OCI-LY3 (cell line): ENCODE results near the gene HELZ2.

Source experiments
- EZH2phosphoT487 ChIP-seq: fragments of 200-600 bp; shearing (Covaris generic); IDR thresholded peaks from 2 replicates; pipeline ENCODE4 v1.6.1; 2018; ENCODE audit warnings: antibody characterized with exemption, mixed run types, low read depth
- TF ChIP-seq, protein P1 (sequence below): fragments of 200-600, 300-600 bp; sonication (generic); IDR thresholded peaks from 2 replicates; pipeline ENCODE4 v1.5.1; 2014; ENCODE audit warnings: antibody characterized with exemption, low read length, low read depth

DNA sequence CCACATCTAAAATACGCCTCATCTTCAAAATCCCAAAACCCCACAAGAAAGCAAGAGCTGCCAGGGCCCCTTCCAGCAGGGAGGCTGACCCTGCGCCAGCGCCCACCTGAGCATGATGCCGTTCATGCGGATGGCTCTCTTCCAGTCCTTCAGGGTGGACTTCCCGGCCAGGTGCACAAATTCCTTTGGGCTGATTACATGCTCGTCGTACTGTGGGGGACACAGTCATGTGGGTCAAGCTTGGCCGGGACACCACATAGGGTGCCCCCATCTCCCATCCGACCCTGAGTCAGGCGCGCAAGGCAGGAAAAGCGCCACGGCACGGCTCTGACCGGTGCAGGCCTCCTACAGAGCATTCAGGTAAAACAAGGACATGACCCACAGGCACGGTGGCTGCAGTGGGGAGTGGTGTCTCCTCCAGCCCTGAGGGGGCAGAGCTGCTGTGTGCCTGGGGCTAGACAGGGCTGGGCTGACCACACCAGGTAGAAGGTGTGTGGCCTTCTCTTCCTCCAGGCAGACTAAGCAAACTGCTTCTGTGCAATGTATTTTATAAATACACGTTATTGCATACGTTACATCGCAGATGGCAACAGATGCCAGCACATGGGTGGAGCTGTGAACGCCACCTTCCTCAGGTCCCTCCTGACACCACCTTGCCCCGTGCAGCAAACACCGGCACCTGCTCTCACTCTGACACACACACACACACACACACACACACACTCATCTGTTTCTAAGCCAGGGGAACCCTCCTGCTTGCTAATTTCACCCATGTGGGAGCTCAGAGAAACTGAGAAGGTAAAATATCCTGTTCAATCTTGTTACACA lies 23.8 kb upstream of the HELZ2 start:
- TF ChIP-seq, protein P1, sequence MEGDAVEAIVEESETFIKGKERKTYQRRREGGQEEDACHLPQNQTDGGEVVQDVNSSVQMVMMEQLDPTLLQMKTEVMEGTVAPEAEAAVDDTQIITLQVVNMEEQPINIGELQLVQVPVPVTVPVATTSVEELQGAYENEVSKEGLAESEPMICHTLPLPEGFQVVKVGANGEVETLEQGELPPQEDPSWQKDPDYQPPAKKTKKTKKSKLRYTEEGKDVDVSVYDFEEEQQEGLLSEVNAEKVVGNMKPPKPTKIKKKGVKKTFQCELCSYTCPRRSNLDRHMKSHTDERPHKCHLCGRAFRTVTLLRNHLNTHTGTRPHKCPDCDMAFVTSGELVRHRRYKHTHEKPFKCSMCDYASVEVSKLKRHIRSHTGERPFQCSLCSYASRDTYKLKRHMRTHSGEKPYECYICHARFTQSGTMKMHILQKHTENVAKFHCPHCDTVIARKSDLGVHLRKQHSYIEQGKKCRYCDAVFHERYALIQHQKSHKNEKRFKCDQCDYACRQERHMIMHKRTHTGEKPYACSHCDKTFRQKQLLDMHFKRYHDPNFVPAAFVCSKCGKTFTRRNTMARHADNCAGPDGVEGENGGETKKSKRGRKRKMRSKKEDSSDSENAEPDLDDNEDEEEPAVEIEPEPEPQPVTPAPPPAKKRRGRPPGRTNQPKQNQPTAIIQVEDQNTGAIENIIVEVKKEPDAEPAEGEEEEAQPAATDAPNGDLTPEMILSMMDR = no peak
- no peak for TF ChIP-seq EZH2phosphoT487
